ENCODE results near the gene ANKRD65. TPM values are rescaled to one million over a fixed set of nuclear protein-coding genes. Genes with fewer than 3 reads are reported as not detected.
"Not testable (repeated sequence)": the region's sequence is repeated elsewhere in the genome, so short reads cannot be mapped to it uniquely, and the experiment has no call there.

Gene ANKRD65
- total RNA-seq, 1 donor from 2014 or later: 1.7 TPM

DNA sequence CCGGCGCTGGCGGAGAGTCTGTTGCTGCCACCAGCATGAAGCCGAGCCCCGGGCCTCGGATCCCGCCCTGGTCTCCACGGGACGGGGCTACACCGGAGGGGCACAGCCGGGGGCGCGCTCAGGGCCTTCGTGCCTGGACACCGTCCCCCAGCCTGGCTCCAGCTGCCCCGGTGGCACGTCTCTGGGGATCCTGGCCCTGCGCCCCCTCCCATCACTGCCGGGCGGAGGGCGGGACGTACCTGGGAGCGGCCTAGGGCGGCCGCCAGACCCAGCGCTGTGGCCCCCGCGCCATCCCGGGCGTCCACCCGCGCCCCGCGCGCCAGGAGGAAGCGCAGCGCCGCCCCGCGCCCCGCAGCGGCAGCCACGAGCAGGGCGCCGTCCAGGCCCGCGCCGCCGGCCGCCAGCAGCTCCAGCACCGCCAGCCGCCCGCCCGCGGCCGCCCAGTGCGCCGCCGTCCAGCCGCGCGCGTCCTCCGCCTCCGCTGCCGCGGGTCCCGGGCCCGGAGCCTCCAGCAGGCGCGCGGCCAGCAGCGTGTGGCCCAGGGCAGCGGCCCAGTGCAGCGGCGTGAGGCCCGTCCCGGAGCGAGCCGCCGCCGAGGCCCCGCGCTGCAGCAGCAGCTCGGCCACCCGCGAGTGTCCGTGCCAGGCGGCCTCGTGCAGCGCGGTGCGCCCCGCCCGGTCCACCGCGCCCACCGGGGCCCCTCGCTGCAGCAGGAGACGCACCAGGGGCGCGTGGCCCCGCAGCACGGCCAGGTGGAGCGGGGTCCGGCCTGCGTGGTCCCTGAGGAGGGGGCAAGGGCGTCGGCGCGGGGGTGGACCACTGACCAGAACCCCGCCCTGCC is 1.0 kb downstream of the ANKRD65 start:
- TF ChIP-seq, protein P1, sequence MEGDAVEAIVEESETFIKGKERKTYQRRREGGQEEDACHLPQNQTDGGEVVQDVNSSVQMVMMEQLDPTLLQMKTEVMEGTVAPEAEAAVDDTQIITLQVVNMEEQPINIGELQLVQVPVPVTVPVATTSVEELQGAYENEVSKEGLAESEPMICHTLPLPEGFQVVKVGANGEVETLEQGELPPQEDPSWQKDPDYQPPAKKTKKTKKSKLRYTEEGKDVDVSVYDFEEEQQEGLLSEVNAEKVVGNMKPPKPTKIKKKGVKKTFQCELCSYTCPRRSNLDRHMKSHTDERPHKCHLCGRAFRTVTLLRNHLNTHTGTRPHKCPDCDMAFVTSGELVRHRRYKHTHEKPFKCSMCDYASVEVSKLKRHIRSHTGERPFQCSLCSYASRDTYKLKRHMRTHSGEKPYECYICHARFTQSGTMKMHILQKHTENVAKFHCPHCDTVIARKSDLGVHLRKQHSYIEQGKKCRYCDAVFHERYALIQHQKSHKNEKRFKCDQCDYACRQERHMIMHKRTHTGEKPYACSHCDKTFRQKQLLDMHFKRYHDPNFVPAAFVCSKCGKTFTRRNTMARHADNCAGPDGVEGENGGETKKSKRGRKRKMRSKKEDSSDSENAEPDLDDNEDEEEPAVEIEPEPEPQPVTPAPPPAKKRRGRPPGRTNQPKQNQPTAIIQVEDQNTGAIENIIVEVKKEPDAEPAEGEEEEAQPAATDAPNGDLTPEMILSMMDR (IDR thresholded peaks at IDR 0.05; ENCODE audit: borderline replicate concordance): peak; percentile 27
- Histone ChIP-seq H3K9me3 (replicated peaks) (no peaks in the 10 kb centered on the region), H3K27me3 (ENCODE audit: low read depth) (no peaks in the 10 kb centered on the region), H3K4me1 (peaks cover 17% of the 10 kb centered on the region), H3K27ac (replicated peaks) (peak overlapping the region; percentile 78), H3K36me3 (no peaks in the 10 kb centered on the region), H3K4me3 (peak overlapping the region; percentile 64)
- DNase-seq: no peak
- intact Hi-C loops (cut with micrococcal nuclease): no loop called here

DNA sequence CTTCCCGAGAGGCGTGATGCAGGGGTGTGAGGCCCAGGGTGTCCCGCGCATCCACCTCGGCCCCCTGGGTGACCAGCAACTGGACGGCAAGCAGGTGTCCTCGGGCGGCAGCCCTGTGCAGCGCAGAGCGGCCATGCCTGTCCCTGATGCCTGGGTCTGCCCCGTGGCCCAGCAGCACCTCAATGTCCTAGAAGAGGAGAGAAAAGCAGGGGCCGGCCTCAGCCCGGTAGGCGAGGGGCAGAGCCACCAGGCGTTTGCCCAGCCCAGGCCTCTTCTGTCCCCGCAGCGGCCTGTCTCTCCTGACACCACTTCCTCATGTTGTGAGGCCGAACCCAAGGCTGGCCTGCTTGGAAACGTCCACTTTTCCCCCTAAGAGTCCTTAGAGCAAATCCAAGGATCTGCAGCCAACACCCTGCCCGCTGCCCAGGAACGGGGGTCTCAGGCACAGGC is 1.7 kb downstream of the ANKRD65 start:
- peaks cover 17% of the 10 kb centered on the region for H3K4me1 ChIP-seq
- DNase-seq: no peak
- H3K27ac ChIP-seq (replicated peaks): peak overlapping the region; percentile 78
- no peaks in the 10 kb centered on the region for H3K9me3 ChIP-seq (replicated peaks)
- peak overlapping the region; percentile 64 for H3K4me3 ChIP-seq
- no peaks in the 10 kb centered on the region for H3K36me3 ChIP-seq
- intact Hi-C loops (cut with micrococcal nuclease): no loop called here
- H3K27me3 ChIP-seq (ENCODE audit: low read depth): no peaks in the 10 kb centered on the region
- TF ChIP-seq, protein P1 (IDR thresholded peaks at IDR 0.05; ENCODE audit: borderline replicate concordance): no peak

DNA sequence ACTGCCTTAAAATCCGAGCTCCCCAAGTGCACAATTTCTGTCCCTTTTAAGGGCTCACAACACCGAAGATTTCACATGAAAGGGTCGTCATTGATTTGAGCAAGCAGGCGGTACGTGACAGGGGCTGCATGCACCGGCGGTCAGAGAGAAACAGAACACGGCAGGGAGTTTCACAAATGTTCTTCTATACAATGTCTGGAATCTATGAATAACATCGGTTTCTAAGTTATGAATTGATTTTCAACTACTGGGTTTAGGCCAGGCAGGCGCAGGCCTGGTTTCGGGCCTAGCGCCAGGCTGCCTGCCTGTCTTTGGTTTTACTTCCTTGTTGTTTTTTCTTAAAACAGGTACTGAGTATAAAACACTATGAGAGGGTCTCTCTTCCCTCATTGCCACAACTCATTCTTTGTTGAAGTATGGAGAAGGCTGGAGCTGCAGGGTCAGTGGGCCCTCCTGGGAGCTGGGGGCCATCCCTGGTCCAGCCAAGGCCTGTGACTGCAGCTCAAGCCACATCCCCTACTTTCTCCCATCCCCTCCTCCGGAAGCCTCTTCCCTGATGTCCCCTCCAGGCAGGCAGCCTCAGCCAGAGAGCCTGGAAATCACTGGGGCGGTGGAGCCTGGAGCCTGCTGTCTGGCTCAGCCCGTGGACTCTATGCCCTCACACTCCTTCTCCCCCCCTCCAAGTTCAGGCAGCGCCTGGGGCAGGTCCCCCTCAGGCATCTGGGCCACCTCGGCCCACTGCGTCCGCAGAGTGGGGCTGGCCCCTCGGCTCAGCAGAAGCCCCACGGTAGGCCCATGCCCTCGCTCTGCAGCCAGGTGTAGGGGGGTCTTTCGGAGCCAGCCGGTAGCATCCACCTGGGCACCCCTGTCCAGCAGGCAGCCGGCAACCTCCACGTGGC is 2.4 kb downstream of the ANKRD65 start:
- no peaks in the 10 kb centered on the region for H3K27me3 ChIP-seq (ENCODE audit: low read depth)
- no peaks in the 10 kb centered on the region for H3K9me3 ChIP-seq (replicated peaks)
- DNase-seq: no peak
- TF ChIP-seq, protein P1 (IDR thresholded peaks at IDR 0.05; ENCODE audit: borderline replicate concordance): no peak
- no peaks in the 10 kb centered on the region for H3K36me3 ChIP-seq
- no peak overlapping the region for H3K27ac ChIP-seq (replicated peaks)
- H3K4me1 ChIP-seq: peaks cover 17% of the 10 kb centered on the region
- no peak overlapping the region for H3K4me3 ChIP-seq
- intact Hi-C loops (cut with micrococcal nuclease): no loop called here

DNA sequence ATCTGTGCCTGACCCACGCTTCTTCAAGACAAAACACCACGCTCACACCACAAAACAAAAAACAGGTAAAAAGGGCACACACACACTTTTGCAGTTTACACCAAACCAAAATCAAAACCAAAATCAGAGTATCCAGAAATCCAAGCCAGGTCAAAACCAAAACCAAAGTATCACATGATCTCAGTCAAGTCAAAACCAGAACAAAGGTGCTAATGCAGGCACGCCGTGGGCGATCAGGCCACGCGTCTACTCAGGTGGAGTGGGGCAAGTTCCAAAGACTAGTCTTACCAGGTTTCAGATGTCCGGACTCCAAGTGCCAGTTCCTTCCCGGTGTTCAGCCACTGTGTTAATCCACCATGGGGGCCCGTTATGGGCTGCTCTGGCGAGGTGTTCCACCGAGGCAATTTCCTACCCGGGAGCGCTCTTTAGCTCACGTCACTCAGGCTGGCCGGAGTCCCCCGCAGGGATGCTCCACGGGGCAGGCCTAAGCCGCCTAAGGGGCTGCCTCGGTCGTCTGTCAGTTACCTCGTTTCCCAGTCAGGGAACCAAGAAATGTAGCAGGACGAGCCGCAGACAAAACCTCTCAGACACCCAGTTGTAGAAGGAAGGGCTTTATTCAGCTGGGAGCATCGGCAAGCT is 3.1 kb downstream of the ANKRD65 start:
- H3K9me3 ChIP-seq (replicated peaks); DNase-seq; H3K4me3 ChIP-seq; H3K27ac ChIP-seq (replicated peaks); H3K36me3 ChIP-seq; intact Hi-C loops (cut with micrococcal nuclease); H3K27me3 ChIP-seq (ENCODE audit: low read depth): not testable (repeated sequence)
- peaks cover 17% of the 10 kb centered on the region for H3K4me1 ChIP-seq

DNA sequence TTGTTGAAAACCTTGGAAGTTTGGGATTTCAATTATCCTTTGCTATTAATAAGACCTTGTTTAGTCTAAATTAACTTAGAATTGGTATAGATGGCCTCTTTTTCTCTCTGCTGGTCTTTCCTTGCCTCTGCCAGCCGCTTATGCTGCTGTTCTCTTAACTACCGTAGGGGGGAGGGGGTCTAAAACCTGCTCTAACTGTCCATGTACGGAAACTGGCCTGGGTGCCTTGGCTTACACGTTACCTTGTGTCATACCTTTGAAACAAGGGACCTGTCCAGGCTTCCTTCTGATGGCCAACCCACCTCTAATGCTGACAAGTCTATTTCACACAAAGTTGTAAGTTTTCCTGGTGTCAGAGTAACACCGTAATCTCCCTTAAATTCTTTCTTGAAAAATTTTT is 3.7 kb downstream of the ANKRD65 start:
- intact Hi-C loops (cut with micrococcal nuclease); H3K36me3 ChIP-seq; H3K27ac ChIP-seq (replicated peaks); H3K9me3 ChIP-seq (replicated peaks); DNase-seq; H3K4me3 ChIP-seq; H3K27me3 ChIP-seq (ENCODE audit: low read depth): not testable (repeated sequence)
- peaks cover 17% of the 10 kb centered on the region for H3K4me1 ChIP-seq

DNA sequence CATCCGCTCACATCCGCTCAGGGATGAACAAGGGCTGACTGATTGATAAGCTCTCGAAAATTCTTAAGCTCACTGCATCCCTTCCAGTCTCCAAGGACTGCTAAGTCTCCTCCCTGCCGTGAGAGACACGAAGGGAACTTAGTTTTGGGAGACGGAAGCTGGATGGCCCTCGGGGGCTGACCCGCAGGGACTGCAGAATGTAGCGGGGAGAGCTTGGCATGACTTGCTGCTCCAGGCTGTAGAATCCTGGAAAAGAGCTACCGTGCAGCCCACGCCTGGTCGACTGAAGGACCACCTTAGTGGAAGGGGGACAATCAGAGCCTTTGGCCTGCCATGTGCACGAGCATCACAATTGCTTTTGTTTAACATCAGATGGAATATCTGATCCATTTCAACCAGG is 5.3 kb downstream of the ANKRD65 start:
- intact Hi-C loops (cut with micrococcal nuclease): no loop called here
- H3K9me3 ChIP-seq (replicated peaks): no peaks in the 10 kb centered on the region
- no peaks in the 10 kb centered on the region for H3K27me3 ChIP-seq (ENCODE audit: low read depth)
- peaks cover 13% of the 10 kb centered on the region for H3K4me1 ChIP-seq
- H3K4me3 ChIP-seq: no peak overlapping the region
- TF ChIP-seq, protein P1 (IDR thresholded peaks at IDR 0.05; ENCODE audit: borderline replicate concordance): no peak
- DNase-seq: no peak
- no peaks in the 10 kb centered on the region for H3K36me3 ChIP-seq
- no peak overlapping the region for H3K27ac ChIP-seq (replicated peaks)

DNA sequence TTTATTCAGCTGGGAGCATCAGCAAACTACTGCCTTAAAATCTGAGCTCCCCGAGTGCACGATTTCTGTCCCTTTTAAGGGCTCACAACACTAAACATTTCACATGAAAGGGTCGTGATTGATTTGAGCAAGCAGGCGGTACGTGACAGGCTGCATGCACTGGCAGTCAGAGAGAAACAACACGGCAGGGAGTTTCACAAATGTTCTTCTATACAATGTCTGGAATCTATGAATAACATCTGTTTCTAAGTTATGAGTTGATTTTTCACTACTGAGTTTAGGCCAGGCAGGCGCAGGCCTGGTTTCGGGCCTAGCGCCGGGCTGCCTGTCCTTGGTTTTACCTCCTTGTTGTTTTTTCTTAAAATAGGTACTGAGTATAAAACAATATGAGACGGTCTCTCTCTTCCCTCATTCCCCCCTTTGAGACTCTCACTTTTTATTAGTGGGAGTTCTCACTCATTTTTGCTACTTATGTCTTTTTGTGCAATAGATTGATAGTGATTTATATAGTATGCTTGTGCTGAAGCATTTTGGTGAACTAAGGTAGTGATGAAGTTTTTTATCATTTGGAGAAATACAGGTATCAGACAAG is 8.7 kb downstream of the ANKRD65 start:
- H3K4me3 ChIP-seq; DNase-seq; H3K27me3 ChIP-seq (ENCODE audit: low read depth); H3K9me3 ChIP-seq (replicated peaks); H3K27ac ChIP-seq (replicated peaks); H3K36me3 ChIP-seq; intact Hi-C loops (cut with micrococcal nuclease): not testable (repeated sequence)
- peaks cover 24% of the 10 kb centered on the region for H3K4me1 ChIP-seq

All from left ventricle myocardium inferior (tissue), 1 donor.